ENCODE measurements around the gene COL19A1.
"Not testable (repeated sequence)": the region's sequence is repeated elsewhere in the genome, so short reads cannot be mapped to it uniquely, and the experiment has no call there.

The COL19A1 gene

GRCh38 chr6:69866770-69867638 lies 648 bp downstream of the COL19A1 start:
- DNase-seq, result peak; percentile 53

- no peak for DNase-seq
These were observed 1.3 kb downstream of the COL19A1 start for GRCh38 chr6:69867639-69867976.

GRCh38 chr6:69868252-69868804 lies 2.0 kb downstream of the COL19A1 start:
- no peak for DNase-seq

- no peak for DNase-seq
These were observed 2.6 kb downstream of the COL19A1 start for GRCh38 chr6:69868961-69869360.

GRCh38 chr6:69871107-69871506 lies 4.8 kb downstream of the COL19A1 start:
- no peak for DNase-seq

GRCh38 chr6:69873291-69873690 lies 6.9 kb downstream of the COL19A1 start:
- DNase-seq, result no peak

GRCh38 chr6:69875715-69876114 lies 9.4 kb downstream of the COL19A1 start:
- DNase-seq, result no peak

- no peak for DNase-seq
These were observed 12.4 kb downstream of the COL19A1 start for GRCh38 chr6:69878795-69879194.

GRCh38 chr6:69880601-69881000 lies 14.2 kb downstream of the COL19A1 start:
- no peak for DNase-seq

- peak; percentile 12 for DNase-seq
These were observed 15.2 kb downstream of the COL19A1 start for GRCh38 chr6:69881322-69882151.

GRCh38 chr6:69883551-69883950 lies 17.2 kb downstream of the COL19A1 start:
- DNase-seq, result no peak

- DNase-seq, result no peak
These were observed 17.9 kb downstream of the COL19A1 start for GRCh38 chr6:69884231-69884630.

- DNase-seq, result peak; percentile 25
These were observed 20.7 kb downstream of the COL19A1 start for GRCh38 chr6:69887026-69887425.

- DNase-seq, result no peak
These were observed 21.5 kb downstream of the COL19A1 start for GRCh38 chr6:69887714-69888345.

GRCh38 chr6:69888482-69889233 lies 22.3 kb downstream of the COL19A1 start:
- no peak for DNase-seq

GRCh38 chr6:69889234-69889974 lies 23.0 kb downstream of the COL19A1 start:
- DNase-seq, result not testable (repeated sequence)

GRCh38 chr6:69892561-69892960 lies 26.2 kb downstream of the COL19A1 start:
- DNase-seq, result not testable (repeated sequence)

GRCh38 chr6:69893266-69893665 lies 26.9 kb downstream of the COL19A1 start:
- DNase-seq, result not testable (repeated sequence)

- no peak for DNase-seq
These were observed 28.4 kb downstream of the COL19A1 start for GRCh38 chr6:69894578-69895347.

GRCh38 chr6:69895396-69895795 lies 29.0 kb downstream of the COL19A1 start:
- DNase-seq, result no peak

- DNase-seq, result no peak
These were observed 34.5 kb downstream of the COL19A1 start for GRCh38 chr6:69900869-69901268.
